ENCODE results near the gene PDE8A.
"Not testable (repeated sequence)": the region's sequence is repeated elsewhere in the genome, so short reads cannot be mapped to it uniquely, and the experiment has no call there.

The PDE8A gene

DNA sequence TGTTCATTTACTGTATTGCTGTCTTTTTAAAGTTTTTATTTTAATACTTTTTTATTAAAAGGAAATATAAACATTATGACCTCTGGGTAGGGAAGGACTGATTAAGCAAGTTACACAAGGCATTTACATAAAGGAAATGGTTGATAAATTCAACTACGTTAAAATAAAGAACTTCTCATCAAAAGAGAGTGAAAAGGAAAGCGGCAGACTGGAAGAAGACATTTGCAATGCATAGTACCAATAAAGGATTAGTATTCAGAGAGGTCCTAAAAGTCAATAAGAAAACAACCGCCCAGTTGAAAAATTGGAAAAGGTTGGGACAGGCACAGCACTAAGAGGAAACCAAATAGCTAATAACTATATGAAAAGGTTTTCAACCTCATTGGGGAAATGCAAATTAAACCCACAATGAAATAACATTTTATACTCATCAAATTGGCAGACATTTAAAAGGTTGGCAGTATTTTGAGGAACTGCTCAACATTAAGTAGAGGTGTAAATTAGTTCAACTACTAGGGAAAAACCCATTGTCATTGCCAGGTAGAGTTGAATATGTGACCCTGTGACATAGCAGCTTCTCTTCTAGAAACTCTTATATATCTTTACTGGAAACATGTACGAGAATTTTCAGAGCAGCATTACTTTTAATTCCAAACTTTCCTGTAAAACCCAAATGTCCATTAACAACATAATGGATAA is 9.5 kb downstream of the PDE8A start:
- no peak overlapping the region for H3K4me3 ChIP-seq (ENCODE audit: low read depth, low read length)
- H3K36me3 ChIP-seq (ENCODE audit: control insufficient read depth, insufficient read depth, low read length) = no peaks in the 10 kb centered on the region
- no peaks in the 10 kb centered on the region for H3K9me3 ChIP-seq (ENCODE audit: control insufficient read depth, insufficient read depth, low read depth, low read length)
- no peak overlapping the region for H3K9ac ChIP-seq (ENCODE audit: low read length)
- no peak overlapping the region for H3K27ac ChIP-seq (ENCODE audit: low read depth, low read length)
- no peaks in the 10 kb centered on the region for H3K27me3 ChIP-seq (ENCODE audit: control insufficient read depth, insufficient read depth, low read length)
- H3K4me1 ChIP-seq (ENCODE audit: control insufficient read depth, insufficient read depth, low read length) = 0 out of 2 replicates have a peak, but pooled peaks cover 2% of the 10 kb centered on the region

DNA sequence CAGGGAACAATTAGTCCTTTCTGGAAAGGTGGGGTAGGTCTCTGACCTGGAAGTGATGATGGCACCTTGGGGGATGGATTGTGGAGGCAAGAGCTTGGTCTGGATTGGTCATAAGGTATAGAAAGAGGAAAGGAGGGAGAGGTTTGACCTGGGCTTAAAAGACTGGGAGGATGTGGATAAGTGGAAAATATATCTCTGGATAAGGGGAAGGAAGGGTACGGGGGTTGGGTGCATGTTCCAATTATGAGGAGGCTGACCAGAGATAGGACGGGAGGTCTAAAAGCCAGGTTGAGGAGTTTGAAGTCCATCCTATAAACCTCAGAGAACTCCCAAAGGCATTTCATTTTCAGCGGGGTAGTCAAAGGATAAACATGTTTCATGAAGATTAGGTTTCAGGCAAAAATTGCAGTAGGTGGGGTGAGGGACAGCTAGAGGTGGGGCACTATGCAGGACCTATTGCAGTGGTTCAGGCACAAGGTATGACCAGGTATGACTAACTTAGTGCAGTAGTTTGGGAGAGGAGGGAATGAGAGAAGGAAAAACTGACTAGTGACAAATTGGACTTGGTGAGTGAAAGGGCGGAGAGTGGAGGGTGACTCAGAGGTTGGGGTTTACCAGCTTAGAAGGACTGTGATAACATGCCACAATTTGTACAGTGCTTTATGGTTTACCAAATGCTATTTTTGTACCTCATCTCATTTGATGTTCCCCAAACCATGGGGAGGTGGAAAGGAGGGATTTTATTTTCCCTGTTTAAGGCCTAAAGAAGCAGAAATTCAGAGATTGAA is 10.7 kb downstream of the PDE8A start:
- no peak overlapping the region for H3K9ac ChIP-seq (ENCODE audit: low read length)
- H3K4me3 ChIP-seq (ENCODE audit: low read depth, low read length) = no peak overlapping the region
- no peaks in the 10 kb centered on the region for H3K27me3 ChIP-seq (ENCODE audit: control insufficient read depth, insufficient read depth, low read length)
- 0 out of 2 replicates have a peak, but pooled peaks cover 2% of the 10 kb centered on the region for H3K4me1 ChIP-seq (ENCODE audit: control insufficient read depth, insufficient read depth, low read length)
- no peak overlapping the region for H3K27ac ChIP-seq (ENCODE audit: low read depth, low read length)
- H3K36me3 ChIP-seq (ENCODE audit: control insufficient read depth, insufficient read depth, low read length) = no peaks in the 10 kb centered on the region
- no peaks in the 10 kb centered on the region for H3K9me3 ChIP-seq (ENCODE audit: control insufficient read depth, insufficient read depth, low read depth, low read length)

DNA sequence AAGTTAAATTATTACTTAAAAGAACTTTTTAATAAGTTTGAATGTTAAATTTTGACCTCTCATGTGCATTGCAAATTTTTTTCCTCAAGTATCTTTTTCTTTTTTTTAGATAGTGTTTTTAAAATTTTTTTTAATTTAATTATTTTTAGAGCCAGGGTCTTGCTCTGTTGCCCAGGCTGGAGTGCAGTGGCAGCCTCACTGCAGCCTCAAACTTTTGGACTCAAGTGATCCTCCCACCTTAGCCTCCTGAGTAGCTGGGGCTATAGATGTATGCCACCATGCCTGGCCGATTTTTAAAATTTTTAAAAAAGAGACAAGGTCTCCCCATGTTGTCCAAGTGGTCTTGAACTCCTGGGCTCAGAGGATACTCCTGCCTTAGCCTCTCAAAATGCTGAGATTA is 14.4 kb downstream of the PDE8A start:
- Histone ChIP-seq H3K4me3 (ENCODE audit: low read depth, low read length) (no peak overlapping the region), H3K9me3 (ENCODE audit: control insufficient read depth, insufficient read depth, low read depth, low read length) (no peaks in the 10 kb centered on the region), H3K9ac (ENCODE audit: low read length) (no peak overlapping the region), H3K36me3 (ENCODE audit: control insufficient read depth, insufficient read depth, low read length) (no peaks in the 10 kb centered on the region), H3K4me1 (ENCODE audit: control insufficient read depth, insufficient read depth, low read length) (no peaks in the 10 kb centered on the region), H3K27me3 (ENCODE audit: control insufficient read depth, insufficient read depth, low read length) (no peaks in the 10 kb centered on the region), H3K27ac (ENCODE audit: low read depth, low read length) (no peak overlapping the region)

DNA sequence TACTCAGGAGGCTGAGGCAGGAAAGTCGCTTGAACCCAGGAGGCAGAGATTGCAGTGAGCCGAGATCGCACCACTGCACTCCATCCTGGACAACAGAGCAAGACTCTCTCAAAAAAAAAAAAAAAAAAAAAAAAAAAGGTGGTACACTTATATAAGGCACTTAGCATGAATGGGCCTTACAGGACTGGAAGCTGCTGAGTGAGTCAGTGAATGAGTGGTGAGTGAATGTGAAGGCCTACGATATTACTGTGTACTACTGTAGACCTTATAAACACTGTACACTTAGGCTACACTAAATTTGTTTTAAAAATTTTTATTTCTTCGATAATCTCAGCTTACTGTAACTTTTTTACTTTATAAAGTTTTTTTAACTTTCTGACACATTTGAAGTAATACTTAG is 15.1 kb downstream of the PDE8A start:
- not testable (repeated sequence) for H3K27ac ChIP-seq (ENCODE audit: low read depth, low read length); H3K4me3 ChIP-seq (ENCODE audit: low read depth, low read length); H3K36me3 ChIP-seq (ENCODE audit: control insufficient read depth, insufficient read depth, low read length); H3K4me1 ChIP-seq (ENCODE audit: control insufficient read depth, insufficient read depth, low read length); H3K9me3 ChIP-seq (ENCODE audit: control insufficient read depth, insufficient read depth, low read depth, low read length); H3K27me3 ChIP-seq (ENCODE audit: control insufficient read depth, insufficient read depth, low read length); H3K9ac ChIP-seq (ENCODE audit: low read length)

DNA sequence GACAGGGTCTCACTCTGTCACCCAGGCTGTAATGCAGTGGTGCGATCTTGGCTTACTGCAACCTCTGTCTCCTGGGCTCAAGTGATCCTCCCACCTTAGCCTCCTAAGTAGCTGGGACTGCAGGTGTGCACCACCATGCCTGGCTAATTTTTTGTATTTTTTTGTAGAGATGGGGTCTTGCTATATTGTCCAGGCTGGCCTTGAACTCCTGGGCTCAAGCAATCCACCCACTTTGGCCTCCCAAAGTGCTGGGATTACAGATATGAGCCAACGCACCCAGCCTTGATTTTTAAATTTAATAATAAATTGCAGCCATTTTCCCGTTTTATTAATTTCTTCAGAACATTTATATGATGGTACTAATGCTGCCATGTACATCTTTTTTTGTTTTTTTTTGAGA is 15.6 kb downstream of the PDE8A start:
- H3K4me1 ChIP-seq (ENCODE audit: control insufficient read depth, insufficient read depth, low read length); H3K9me3 ChIP-seq (ENCODE audit: control insufficient read depth, insufficient read depth, low read depth, low read length); H3K36me3 ChIP-seq (ENCODE audit: control insufficient read depth, insufficient read depth, low read length); H3K4me3 ChIP-seq (ENCODE audit: low read depth, low read length); H3K27ac ChIP-seq (ENCODE audit: low read depth, low read length); H3K9ac ChIP-seq (ENCODE audit: low read length); H3K27me3 ChIP-seq (ENCODE audit: control insufficient read depth, insufficient read depth, low read length): not testable (repeated sequence)

DNA sequence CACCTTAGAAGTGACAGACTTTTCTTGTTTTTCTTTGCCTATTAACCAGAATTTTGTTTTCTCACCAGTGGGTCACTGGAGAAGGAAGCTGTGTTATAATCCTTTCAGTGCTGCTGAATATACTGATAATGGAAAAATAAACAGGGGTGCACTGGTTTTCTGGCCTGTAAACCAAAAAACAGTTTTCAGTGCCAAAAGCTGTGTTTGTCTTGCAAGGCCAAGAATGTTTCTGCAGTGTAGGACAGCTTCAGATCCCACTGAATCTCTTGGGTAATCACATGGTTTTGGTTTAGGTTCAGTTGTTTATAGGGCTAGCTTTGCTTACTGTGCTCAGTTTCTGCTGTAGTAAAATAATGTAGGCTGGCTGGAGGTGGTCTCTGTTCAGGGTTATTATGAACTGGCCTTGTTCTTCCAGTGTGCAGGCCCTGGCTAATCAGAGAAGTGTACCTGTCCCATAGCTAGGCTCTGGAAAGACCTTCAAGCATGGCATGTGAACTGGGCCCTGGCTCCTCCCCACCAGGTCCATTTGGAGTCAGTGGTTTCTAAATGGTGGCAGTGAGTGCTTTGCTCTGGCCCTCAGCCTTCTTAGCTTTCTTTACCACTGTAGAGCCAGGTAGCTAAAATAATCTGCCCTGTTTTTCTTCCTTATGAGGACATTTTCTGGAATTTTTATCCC is 18.7 kb downstream of the PDE8A start:
- Histone ChIP-seq H3K27me3 (ENCODE audit: control insufficient read depth, insufficient read depth, low read length) (no peaks in the 10 kb centered on the region), H3K36me3 (ENCODE audit: control insufficient read depth, insufficient read depth, low read length) (no peaks in the 10 kb centered on the region), H3K9ac (ENCODE audit: low read length) (no peak overlapping the region), H3K9me3 (ENCODE audit: control insufficient read depth, insufficient read depth, low read depth, low read length) (no peaks in the 10 kb centered on the region), H3K4me1 (ENCODE audit: control insufficient read depth, insufficient read depth, low read length) (peaks cover 4% of the 10 kb centered on the region; the same call in 1 of the 2 replicates), H3K4me3 (ENCODE audit: low read depth, low read length) (no peak overlapping the region), H3K27ac (ENCODE audit: low read depth, low read length) (no peak overlapping the region)

DNA sequence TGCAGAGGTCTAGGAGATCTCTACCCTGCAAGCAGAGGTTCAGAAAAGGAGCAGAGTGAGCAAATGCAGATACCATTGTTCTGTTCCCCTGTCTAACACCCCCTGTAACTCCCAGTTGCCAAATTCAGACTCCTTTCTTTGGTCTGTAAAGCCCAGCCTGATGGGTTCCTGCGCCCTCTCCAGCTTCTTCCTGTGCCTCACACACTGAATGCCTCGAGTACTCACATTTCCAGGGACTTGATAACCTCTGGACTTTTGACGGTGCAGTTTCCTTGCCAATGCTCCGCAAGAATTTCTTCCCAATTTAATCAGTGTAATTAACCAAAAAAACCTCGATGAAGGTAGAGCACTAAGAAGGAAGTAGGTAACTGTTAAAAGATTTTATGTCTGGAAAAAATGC is 19.3 kb downstream of the PDE8A start:
- H3K4me3 ChIP-seq (ENCODE audit: low read depth, low read length) = no peak overlapping the region
- H3K27me3 ChIP-seq (ENCODE audit: control insufficient read depth, insufficient read depth, low read length) = no peaks in the 10 kb centered on the region
- H3K9ac ChIP-seq (ENCODE audit: low read length) = no peak overlapping the region
- peaks cover 4% of the 10 kb centered on the region; the same call in 1 of the 2 replicates for H3K4me1 ChIP-seq (ENCODE audit: control insufficient read depth, insufficient read depth, low read length)
- no peaks in the 10 kb centered on the region for H3K36me3 ChIP-seq (ENCODE audit: control insufficient read depth, insufficient read depth, low read length)
- H3K9me3 ChIP-seq (ENCODE audit: control insufficient read depth, insufficient read depth, low read depth, low read length) = no peaks in the 10 kb centered on the region
- H3K27ac ChIP-seq (ENCODE audit: low read depth, low read length) = no peak overlapping the region

DNA sequence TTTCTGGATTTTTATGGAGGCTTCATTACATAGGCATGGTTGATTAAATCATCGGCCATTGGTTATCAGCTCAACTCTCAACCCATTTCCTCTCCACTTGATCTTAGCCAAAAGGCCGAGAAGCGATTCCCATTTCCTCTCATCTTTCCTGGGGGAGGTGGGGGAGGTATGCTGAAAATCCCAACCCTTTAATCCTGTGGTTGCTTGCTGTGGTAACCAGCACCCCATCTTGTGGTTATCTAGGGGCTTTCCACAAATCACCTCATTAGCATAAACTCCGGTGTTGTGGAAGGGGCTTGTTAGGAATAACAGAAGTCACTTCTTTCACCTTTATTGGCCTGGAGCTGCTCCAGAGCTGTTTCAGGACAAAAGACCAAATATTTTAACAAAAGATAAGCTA is 20.9 kb downstream of the PDE8A start:
- no peaks in the 10 kb centered on the region for H3K36me3 ChIP-seq (ENCODE audit: control insufficient read depth, insufficient read depth, low read length)
- H3K9ac ChIP-seq (ENCODE audit: low read length) = no peak overlapping the region
- peaks cover 4% of the 10 kb centered on the region; the same call in 1 of the 2 replicates for H3K4me1 ChIP-seq (ENCODE audit: control insufficient read depth, insufficient read depth, low read length)
- no peak overlapping the region for H3K4me3 ChIP-seq (ENCODE audit: low read depth, low read length)
- no peaks in the 10 kb centered on the region for H3K27me3 ChIP-seq (ENCODE audit: control insufficient read depth, insufficient read depth, low read length)
- no peak overlapping the region for H3K27ac ChIP-seq (ENCODE audit: low read depth, low read length)
- H3K9me3 ChIP-seq (ENCODE audit: control insufficient read depth, insufficient read depth, low read depth, low read length) = no peaks in the 10 kb centered on the region

DNA sequence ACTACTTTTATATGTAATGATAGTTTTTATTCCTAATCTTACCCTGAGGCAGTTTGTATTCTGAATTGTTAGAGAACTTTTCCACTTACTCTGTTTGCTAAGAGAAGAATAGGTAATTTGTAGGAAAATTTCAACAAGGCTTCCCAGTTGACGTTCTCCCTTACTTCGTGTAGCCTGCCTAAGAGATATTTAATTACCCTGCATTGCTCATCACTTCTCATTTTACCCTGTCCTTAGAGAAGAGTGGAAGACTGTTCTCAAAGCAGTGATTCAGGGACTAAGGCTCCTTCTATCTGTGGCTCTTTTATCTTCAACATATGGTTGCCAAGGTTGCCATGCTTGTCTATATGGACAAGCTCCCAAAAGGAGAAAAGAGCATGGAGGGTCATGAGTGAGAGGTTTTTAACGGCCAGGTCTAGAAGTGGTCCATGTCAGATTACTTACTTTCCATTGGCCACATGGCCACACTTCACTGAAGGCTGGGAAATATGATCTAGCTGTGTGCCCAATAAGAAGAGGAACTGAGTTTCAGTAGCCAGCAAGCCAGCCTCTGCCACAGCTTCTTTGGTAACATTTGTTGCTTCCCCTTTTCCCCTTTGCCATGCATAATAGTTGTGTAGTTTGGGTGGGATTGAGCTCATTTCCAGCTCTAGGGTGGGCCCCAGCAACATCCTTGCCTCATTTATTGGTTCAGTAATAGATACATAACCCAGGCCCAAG is 22.1 kb downstream of the PDE8A start:
- H3K27ac ChIP-seq (ENCODE audit: low read depth, low read length) = no peak overlapping the region
- H3K27me3 ChIP-seq (ENCODE audit: control insufficient read depth, insufficient read depth, low read length) = no peaks in the 10 kb centered on the region
- no peak overlapping the region for H3K4me3 ChIP-seq (ENCODE audit: low read depth, low read length)
- no peak overlapping the region for H3K9ac ChIP-seq (ENCODE audit: low read length)
- H3K4me1 ChIP-seq (ENCODE audit: control insufficient read depth, insufficient read depth, low read length) = peaks cover 9% of the 10 kb centered on the region
- H3K9me3 ChIP-seq (ENCODE audit: control insufficient read depth, insufficient read depth, low read depth, low read length) = no peaks in the 10 kb centered on the region
- H3K36me3 ChIP-seq (ENCODE audit: control insufficient read depth, insufficient read depth, low read length) = no peaks in the 10 kb centered on the region

DNA sequence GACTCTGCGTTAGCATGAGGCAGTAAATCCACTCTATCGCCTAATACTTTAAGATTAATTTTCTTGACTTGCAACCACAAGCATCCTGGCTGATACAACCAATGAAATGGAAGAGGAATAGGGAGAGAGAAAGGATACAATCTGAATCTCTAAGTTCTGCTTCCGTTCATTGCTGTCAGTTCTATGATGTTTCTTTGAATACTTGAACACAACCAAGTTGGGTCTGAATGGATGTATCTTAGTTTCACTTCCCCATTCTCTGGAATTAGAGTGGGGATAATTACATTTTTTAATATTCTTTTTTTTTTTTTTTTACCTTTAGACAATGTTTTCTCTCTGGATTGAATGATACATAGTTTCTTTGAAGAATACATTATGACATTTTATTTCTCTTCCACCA is 22.9 kb downstream of the PDE8A start:
- H3K4me3 ChIP-seq (ENCODE audit: low read depth, low read length) = no peak overlapping the region
- no peak overlapping the region for H3K9ac ChIP-seq (ENCODE audit: low read length)
- no peaks in the 10 kb centered on the region for H3K36me3 ChIP-seq (ENCODE audit: control insufficient read depth, insufficient read depth, low read length)
- no peaks in the 10 kb centered on the region for H3K9me3 ChIP-seq (ENCODE audit: control insufficient read depth, insufficient read depth, low read depth, low read length)
- no peak overlapping the region for H3K27ac ChIP-seq (ENCODE audit: low read depth, low read length)
- no peaks in the 10 kb centered on the region for H3K27me3 ChIP-seq (ENCODE audit: control insufficient read depth, insufficient read depth, low read length)
- H3K4me1 ChIP-seq (ENCODE audit: control insufficient read depth, insufficient read depth, low read length) = peaks cover 9% of the 10 kb centered on the region
